Measurements from ENCODE around the gene TBL1X.

Gene TBL1X

DNA sequence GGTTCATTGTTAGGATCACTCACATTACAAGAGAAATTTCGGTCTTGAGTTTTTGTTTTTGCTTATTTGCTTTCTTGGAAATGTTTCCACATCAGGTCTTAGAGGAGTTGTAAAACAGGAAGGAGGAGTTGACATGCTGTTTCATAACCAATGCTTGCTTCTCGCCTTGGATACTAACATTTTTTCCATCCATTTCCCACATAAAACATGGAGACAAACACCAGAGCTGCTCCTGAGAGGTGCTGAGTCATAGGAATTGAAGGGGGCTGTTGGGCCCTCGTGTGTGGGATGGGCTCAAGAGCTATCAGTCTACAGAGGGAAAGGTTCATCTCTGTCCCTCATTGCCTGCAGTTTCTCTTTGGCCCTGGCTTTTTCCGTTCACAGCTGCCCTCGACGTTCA lies 29.9 kb downstream of the TBL1X start:
- DNase-seq, result no peak

DNA sequence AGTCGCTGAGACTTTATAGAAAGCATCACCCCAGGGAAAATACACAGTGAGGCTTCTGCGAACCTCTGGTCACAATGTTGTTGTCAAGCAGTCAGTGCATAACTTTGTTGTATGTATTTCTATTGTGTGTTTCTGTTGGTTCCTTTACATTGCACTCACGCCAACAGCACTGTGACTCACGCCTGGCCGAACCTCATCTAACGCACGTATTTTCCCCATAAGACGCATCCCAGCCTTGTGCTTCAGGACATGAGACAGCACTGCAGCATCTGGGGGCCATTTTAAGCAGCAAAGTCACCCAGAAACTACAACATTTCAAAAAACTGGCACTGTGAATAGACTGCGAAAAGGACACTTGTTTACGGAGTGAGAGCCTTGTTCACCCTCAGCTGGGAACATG lies 30.6 kb downstream of the TBL1X start:
- DNase-seq, result no peak

DNA sequence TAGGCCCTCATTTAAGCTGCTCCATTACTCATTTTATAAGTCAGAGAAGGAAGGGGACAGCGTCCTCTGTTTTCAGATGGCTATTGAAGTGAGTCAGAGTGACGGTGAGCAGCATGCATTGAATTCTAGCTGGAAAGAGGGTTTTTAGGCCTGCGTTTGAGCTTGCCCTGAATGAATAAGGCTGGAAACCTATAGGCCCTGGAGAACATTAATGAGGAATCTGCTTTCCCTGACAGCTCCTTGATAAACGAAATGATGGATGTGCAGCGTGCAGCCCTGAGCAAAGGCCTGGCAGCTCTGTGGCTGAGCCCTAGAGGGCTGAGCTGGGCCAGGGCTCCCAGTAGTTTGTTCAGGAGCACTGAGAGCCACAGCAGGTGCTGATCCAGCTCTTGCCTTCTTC lies 33.4 kb downstream of the TBL1X start:
- no peak for DNase-seq

DNA sequence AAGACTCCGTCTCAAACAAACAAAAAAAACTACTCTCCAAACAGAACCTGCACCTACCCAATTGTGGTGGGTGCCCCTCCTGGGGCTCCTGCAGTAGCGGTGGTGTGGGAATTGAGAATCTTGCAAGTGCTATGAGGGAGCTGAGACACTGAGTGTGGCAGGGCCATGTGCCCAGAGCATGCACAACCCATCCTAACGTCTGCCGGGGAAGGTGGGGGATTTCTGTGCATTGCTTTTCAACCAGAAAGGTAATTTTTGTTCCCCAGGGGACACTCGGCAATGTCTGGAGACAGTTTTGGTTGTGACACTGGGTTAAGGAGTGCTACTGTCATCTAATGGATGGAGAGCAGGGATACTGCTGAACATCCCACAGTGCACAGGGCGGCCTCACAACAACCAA lies 35.7 kb downstream of the TBL1X start:
- DNase-seq, result no peak

DNA sequence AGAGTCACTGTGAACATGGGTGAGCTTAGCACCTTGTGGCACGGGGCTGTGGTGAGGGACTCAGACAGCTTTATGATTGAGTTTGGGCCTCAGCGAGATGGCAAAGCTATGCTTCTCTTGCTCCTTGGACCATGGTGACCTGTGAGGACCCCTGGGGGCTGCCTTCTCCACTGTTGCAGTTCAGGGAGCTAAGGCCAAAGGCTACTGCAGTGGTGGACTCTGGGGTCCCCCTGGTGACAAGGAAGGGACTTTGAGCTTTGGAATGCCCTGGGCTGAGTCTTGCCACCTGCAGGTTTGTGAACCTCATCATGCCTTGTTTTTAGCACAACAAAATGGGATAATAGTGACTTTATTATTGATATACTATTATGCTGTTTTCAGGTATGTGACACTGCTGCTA lies 36.5 kb downstream of the TBL1X start:
- no peak for DNase-seq

DNA sequence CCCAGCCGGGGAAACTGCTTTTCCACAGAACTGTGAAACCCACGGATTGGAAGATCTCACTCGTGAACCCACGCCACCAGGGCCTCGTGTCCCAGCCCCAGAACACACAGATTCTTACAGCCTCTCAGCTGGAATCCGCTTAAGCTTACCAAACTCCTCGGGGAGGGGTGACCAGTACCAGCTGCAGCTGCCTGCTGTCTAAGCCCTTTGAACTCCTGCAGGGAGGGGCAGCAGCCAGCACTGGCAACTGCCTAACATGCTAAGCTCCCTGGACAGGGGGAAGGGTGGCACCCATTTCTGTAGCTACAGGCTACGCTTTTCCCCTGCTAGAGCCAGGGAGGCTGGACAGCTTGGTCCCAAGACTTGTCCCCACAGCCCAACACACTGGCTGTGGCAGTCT lies 38.4 kb downstream of the TBL1X start:
- DNase-seq, result no peak

DNA sequence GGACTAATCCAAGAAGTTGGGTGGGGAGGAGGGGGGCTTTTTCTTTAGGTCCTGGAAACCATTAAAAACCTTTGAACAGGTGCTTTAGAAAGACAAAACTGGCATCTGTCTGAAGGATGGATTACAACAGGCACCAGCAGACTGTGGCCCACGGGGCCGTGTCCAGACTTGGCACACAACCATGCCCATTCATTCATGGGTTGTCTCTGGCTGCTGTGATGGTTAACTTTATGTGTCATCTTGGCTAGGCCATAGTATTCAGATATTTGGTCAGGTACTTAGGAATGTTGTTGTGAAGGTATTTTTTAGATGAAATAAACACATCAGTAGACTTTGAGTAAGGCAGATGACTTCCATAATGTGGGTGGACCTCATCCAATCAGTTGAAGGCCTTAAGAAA lies 45.5 kb downstream of the TBL1X start:
- DNase-seq, result no peak

DNA sequence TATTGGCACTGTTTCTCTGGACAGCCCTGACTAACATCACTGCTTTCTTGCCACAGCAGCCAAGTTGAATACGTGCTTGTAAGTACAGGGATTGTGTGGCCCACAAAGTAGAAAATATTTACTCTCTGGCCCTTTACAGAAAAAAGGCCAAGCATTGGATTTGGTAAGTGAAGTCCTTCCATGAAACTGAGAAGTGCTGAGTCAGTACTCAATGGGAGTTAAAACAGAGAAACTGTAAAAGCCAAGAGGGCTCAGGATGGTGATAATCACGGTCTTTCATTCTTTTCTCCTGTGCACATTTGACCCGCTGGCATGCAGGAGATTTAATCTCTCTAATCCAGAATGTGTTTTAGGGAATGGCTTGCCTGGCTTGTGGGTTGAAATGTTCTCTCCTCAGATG lies 46.1 kb downstream of the TBL1X start:
- no peak for DNase-seq

DNA sequence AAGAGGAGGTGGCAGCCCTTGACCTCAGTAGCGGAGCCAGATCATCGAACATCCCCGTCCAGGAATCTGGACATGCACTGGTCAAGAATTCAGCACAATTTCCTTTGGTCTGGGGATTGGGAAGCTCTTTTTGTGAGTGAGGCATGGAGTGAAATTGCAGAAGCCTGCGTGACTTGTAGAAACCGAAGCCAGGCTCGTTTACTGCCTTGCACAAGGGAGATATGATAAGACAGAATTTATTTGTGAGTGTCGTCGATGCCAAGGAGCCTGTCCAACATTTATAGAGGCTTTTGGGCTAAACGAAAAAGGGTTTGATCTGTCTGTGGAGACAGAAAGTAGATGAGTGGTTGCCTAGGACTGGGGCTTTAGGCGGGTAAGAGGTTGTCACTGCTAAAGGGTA lies 50.6 kb downstream of the TBL1X start:
- no peak for DNase-seq

DNA sequence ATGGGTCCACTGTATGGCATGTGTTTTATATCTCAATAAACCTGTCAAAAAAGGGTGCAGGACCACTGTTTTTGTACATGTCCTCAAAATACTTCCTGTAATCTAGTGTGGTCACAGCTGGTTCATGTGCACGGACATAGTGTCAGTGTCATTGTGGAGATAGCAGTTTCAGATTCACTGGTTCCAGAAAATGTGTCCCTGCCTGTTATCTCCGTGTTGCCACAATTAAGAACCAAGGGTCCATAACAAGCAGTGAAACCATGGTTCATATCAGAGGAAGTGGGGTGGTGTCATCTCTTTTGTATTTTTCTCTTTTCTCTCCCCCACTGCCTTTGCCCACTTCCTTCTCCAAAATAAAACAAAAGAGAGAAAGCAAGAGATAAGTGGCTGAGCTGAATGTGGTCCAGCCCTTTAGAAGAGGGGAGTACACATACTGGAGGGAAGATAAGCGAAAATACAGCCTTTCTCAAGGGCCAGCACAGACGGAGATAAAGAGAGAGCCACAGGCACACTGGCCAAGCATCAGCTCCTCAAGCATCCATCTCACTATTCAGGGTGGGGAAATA lies 51.2 kb downstream of the TBL1X start:
- DNase-seq, result no peak

DNA sequence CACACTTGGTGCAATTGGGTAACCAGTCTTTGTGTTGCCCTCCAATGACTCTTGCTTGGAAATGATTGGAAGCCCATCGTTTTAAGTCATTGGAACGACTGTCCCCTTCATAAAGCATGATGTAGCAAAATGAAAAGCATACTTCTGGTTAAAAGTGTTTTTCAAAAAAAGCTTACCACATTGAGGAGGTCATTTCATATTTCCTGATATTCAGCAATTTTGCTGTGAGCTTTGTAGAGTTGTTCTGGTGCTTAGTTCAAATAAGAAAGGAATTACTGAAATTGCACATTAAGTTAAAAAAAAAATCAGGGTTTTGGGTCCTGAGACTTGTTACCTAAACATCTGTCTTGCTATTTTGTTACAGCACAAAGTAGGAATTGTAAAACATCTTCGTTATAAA lies 51.8 kb downstream of the TBL1X start:
- DNase-seq, result no peak

DNA sequence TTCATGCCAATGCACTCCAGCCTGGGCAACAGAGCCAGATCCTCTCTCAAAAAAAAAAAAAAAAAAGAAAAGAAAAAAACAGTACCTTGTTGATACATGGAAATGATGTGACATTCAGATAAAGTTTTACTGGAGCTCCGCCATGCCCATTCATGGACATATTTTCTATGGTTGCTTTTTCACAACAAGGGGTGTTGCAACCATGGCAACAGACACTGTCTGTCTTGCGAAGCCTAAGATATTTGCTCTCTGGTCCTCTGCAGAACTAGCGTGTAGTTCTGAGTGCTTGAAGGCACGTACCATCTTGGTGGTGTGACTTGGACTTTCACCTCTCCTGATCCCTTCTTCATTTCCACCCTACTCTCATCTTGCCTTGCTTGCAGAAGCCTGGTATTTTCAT lies 53.2 kb downstream of the TBL1X start:
- DNase-seq, result no peak

DNA sequence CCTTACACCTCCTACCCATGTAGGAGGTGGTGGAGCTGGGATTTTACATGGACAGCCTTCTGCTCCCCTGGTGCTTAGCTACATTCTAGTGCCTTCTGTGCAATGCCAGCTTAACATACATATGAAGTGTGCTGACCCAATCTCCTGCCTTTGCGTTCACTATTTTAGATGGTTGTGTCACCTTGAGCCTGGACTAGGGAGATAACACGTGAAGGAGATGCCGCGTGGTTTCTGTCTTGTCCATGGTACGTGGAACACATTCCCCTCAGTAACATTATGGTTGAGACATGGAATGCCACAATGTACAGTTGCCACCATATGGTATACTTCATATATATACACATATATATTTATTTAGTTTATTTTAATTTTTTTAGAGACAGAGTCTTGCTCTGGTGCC lies 54.0 kb downstream of the TBL1X start:
- DNase-seq, result no peak

DNA sequence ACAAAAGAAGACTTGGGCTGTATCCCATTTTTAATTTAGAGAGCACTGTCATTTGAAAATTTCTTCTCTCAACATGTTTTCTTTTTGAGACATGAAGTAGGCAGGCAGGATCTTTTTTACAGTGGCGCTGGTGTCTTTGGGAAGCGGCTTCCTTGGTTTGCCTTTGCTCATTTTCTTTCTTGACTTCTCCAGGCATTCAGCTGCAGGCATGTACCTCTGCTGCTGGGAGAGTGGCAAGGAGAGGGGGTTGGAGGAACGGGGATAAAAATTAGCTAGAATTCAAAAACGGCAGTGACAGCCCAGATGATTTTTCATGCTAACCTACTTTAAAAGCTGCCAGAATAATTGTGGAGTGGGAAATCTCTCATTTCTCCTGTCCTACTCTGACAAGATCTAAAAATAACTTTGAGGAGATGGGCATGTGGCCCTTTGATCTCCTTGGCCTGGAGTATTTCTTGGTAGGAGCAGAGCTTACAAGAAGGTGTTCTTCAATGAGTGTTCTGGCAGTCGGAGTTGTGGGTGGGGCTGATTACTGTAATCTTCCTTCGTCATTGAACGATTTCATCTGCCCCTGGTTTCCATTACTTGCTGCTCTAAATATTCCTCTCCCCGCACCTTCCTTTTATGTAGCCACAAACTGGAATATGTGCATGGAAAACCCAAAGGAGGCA lies 54.8 kb downstream of the TBL1X start:
- DNase-seq, result no peak

DNA sequence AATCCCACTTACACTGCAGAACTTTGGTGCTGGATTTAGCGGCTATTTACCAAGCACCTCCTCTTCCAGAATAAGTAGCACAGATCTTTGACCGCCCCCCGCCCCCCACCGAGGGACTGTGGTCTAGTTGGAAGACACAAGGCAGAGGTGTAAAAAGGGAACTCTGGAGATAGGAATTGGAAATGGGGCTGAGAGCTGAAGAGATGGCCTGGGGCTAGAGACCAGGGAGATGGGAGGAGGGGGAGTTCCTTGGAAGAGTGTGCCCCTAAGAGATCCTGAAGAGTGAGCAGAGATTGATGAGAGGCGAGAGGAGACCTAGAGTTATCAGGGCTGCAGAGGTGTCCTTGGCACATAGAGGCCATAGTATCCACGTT lies 55.3 kb downstream of the TBL1X start:
- DNase-seq, result no peak

DNA sequence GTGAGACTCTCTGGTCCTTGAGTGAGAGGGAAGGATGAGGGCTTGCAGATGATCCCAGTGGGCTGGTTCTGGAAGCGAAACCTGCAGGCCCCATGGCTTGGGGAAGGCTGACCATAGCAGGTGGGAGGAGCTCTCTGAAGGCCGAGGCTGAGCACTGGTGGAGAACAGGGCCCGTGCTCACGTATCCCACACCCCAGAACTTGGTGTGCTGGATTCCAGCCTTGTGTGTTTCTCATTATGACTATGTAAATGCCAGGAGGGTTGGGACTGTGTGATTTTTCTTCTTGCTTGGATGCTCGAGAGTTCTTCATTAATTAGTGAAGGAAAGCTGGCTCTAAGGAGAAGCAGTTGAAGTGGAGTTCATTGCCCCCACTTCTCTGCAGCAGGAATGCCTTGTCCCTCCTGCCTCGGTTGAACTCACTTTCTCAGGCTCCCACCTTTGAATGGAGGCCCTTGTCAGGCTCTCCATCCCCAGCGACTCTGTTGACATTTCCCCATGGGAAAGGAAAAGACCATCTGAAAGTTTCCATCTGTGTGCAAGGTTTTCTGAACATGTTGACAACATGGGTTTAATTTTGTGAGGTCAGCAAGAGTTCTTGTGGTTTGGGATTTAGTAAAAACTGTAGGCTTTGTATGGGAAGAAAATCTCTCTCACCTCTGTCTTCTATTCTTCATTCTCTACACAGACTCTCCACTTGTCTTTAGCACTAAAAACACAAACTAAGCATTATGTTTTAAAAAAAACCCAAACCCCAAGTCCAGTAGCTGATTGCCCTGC lies 57.7 kb downstream of the TBL1X start:
- no peak for DNase-seq

DNA sequence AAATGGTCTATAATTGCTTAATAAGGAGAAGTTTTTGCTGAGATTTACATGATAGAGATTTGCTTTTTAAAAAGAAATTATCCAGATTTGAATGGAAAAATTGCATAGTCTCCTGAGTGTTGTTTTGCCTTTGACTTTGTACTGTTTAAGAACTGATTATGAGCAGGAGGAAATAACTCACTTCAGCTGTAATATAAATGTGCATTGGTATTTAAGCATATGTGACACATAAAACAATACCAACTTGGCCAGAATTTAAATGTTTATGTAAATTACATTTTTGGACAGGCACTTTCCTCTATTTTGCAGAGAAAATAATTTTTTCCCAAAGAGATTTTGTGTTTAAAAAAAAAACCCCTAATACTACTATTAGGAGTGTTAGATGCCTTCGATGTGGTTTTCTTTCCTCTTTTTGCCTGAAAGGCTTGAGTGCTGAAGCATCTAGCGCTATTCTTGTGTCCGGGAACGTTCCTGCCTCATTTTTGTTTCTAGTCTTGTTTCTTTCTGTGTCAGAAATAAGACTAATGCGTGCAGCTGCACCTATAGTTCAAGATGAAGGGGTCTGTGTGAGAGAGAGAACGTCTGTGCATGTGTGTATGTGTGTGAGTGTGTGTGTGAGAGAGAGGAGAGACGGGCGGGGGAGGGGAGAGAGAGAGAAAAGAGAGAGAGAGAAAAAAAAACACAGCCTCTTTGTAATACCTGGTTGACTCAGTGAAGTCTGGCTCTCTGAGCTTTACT lies 60.8 kb downstream of the TBL1X start:
- DNase-seq, result no peak

DNA sequence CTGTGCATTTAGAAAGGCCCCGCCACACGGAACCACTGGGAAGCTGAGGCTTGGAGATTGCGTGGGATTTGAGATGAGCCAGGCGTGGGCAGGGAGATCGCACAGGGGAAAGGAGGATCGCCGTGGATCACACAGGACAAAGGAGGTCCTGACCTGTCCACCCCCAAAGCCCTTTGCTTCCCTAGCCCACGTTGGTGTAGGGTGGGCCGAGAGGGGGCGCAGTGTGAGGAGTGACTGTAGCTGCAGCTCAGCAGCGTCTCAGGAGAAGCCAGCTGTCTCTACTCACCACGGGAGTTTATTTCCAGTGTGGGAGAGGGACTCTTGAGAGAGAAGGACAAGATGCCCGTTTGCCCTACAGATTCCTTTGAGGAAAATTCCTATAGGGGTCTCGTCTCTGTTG lies 62.1 kb downstream of the TBL1X start:
- no peak for DNase-seq

DNA sequence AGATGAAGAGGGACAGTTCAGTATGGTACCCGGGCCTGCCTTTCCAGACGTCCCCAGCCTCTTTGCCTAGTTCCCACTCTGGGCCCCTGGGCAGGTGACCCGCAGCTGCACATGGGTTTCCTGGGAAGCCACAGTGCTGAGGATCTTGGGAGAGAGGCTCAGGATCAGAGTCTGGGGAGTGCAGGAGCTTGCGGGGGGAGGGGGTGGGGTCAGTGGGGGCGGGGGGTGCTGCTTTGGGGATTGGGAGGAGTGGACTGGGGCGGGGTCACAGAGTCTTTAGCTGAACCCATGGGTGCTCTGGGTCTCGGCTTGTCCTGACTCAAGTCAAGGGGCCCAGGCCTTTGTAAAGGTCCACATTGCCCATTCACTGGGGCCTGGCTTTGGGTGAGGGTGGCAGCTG lies 63.6 kb downstream of the TBL1X start:
- DNase-seq, result no peak

DNA sequence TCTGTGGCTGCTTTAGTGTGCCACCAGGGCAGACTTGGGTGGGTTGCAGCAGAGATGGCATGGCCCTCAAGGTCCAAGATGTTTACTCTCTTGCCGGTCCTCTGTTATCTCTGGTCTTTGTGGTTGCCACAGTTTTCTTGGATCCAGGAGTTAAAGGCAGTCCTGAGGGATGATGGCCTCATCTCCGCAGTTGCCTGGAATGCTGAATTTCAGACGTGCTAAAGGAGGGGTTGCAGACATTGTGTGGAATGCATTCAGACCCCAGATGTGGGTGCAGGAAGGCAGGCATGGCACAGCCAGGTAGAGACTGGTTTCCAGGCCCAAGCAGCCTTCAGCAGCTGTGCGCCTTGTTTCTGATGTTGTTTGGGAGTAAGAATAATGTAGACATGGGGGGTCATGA lies 64.4 kb downstream of the TBL1X start:
- no peak for DNase-seq

DNA sequence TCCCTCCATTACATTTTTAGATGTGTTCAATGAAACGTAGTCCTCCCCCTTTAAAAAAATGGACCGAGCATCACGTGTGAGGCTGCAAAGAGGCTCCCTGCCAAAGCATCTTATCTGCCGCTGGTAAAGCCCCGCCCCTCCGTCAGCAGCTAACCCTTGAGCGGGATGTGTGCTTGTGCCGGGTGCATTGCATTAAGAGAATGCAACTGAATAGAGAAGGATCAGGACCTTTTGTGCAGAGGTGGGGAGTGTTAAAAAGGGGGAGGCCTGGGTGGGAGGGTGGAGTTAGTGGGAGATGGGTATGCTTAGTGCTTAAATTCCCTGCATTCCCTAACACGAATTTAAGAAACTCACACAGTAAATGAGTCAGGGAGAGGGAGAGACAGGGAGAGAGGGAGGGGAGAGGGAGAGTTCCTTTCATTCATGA lies 66.0 kb downstream of the TBL1X start:
- peak in 45 of 58 donors; percentile 1 to 54 (median 17) for DNase-seq

DNA sequence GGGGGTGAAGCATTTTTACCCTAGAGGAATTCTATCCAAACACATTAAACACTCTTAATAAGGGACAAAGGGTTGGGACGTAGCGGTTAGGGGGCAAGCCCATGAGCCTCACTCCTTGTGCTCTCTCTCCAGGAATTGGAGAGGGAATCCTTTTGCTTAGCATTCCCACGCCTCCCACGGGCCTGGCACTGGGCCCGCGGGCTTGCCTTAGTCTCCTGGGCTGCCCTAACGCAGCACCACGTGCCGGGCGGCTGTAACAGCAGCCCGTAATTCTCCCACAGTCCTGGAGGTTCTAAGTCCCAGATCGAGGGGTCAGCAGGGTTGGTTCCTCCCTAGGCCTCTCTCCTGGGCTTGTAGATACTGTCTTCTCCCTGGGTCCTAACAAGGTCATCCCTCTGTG lies 67.5 kb downstream of the TBL1X start:
- DNase-seq, result peak in 4 of 58 donors; percentile 2 to 12 (median 4)
